NCI-H1092 treated with DMSO at 0.1 percent for 48 hours (cell line): Measurements from ENCODE around the gene STAG1.

Experiments
- DNase-seq: peaks from one replicate; lab custom pipeline; 2025; lab: John Stamatoyannopoulos, UW

STAG1 gene

DNA sequence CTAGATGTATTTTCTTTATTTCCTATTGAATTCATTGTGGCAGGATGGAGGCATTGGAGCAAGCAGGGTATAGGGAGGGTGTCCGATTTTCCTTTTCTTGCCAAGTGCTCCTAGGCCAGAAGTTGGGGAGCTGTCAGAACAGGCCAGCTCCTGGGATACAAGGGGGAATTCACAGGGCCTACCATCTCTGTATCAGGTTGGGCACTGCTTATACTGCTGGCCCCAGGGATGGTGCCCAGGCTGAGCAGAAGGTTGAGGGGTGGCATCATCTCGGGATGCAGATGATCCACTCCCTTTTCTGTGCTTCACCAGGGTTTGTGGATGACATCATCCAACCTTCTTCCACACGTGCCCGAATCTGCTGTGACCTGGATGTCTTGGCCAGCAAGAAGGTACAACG lies 422.6 kb downstream of the STAG1 start:
- no peak for DNase-seq

DNA sequence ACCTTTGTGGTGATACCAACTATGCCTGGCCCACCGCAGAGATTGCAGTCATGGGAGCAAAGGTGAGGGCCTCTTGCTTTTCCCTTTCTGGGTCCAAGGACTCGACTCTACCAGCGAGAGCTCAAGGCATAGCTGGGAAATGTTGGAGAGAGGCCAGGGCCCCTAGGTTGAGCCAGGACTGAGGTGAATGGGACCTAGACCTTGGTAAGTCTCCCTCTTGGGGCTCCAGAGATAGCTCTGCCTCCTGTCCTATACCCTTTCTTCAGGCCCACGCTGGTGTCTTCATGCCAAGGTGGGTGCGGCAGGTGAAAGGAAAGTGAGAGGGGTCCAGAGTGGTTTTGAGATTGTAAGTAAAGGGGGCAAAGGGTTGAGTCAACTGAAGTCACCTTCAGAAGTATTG lies 424.5 kb downstream of the STAG1 start:
- no peak for DNase-seq

DNA sequence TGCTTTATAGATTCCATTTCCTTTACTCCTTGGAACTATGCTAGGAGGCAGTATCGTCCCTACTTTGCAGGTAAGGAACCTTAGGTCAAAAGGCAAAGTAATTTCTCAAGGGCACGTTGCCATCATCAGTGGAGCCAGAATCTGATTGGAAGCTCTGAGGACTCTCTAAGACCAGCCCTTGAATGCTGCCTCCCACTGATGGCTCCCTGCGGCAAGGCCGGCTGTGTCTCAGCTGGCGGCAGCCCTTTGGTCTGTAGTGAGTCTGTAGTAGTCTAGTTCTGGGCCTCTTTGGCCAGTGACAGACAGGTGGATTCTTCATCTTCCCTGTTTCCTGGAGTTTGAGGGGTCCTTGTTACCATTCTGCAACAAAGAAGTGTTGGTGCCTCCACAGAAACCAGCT lies 425.9 kb downstream of the STAG1 start:
- no peak for DNase-seq

GRCh38 chr3:136311968-136312367 lies 440.2 kb downstream of the STAG1 start:
- DNase-seq, result no peak

DNA sequence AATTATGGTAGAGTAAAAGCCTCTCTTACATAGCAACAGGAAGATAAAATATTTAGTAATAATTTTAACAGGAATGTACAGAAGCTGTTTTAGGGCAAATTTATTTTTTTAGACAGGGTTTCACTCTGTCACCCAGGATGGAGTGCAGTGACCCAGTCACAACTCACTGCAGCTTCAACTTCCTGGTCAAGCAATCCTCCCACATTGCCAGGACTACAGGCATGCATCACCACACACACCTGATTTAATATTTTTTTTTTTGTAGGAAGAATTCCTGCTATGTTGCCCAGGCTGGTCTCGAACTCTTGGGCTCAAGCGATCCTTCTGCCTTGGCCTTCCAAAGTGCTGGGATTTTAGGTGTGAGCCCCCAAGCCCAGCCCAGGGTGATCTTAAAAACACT lies 440.9 kb downstream of the STAG1 start:
- no peak for DNase-seq

DNA sequence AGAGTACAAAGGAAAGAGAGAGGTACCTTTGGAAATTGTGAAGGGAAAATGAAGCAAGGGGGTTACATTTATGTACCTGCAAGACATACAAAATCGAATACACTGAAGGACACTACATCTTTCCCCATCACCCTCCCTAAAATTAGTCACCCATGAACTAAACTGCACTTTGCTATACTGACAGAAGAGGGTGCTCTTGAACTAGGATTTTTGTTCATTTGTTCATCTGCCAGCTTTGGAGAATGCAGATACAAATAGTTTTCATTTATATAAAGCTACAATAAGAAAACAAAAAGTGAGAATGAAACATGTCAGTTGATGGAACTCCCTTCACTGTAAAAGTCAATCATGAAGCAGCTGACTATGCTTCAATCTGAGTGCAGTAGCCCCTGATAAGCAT lies 446.3 kb downstream of the STAG1 start:
- peak; percentile 10 for DNase-seq

DNA sequence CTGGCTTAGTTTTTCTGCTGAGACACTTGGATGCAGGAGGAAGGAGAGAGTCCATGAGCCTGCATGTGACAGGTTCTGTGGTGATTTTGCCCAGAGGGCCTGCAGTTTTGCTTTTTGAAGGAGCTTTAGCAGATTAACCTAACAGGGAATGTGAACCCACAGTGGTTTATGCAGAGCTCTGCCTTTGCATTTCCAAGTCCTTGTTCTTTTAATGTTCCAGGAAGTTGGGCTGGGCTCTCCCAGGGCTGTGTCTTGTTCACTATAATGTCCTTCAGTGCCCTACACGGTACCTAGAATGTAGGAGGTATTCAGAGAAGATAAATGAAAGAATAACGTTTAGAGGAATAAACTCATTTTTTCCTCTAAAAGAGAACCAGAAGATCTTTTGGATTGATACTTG lies 451.7 kb downstream of the STAG1 start:
- no peak for DNase-seq

- no peak for DNase-seq
Measured at GRCh38 chr3:136297826-136298225, 454.4 kb downstream of the STAG1 start.

- no peak for DNase-seq
Measured at GRCh38 chr3:136296960-136297359, 455.2 kb downstream of the STAG1 start.

- no peak for DNase-seq
Measured at GRCh38 chr3:136294176-136294575, 458.0 kb downstream of the STAG1 start.

DNA sequence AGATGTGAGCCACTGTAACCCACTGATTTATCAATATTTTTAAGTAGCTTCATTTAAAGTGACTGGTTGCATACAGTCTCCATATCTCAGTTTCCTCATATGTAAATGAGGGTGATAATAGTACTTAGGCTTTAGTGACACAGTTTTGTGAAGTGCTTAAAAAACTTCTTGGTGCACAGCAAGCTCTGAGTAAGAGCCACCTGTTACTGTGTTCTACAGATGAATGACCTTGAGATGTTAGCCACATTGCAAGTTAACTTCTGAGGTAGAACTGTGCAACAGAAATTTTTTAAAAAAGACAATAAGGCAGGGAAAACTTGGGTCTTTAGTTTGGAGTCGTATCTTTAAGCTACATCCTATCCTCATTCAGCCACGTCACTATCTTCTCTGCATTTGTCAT lies 458.9 kb downstream of the STAG1 start:
- no peak for DNase-seq

DNA sequence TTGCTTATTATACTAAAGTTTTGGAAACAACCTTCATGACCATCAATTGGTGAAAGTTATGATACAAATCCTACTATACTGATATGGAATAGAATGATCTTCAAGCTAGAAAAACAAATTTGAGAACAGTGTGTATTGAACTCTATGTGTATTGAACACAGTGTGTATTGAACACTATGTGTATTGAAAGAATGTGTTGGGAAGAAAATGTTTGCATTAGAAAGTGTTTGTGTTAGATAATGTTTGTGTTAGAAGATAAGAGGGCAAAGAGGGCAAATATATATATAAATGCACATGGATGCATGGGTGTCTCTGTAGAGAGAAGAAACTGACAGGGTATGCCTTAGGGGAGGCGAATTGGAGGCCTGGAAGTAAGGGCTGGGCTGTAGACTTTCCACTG lies 459.7 kb downstream of the STAG1 start:
- no peak for DNase-seq

DNA sequence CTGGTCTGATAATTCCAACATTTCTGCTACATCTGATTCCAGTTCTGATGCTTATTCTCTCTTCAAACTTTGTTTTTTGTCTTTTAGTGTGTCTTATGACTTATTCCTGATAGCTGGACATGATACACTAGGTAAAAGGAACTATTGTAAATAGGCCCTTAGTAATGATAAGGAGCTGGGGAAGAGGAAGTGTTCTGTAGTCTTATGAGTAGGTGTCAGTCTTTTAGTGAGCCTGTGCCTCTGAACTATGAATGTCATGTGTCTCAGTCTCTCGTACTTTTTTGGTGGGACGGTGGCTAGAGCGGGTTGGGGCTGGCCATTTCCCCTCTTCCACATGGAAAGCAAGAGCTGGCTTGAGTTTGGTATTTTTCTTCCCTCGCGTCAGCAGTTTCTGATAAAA lies 460.9 kb downstream of the STAG1 start:
- no peak for DNase-seq
